Fibroblast of pulmonary artery (primary cell): ENCODE data around the gene ATP2B2.

Source experiments
- DNase-seq: peaks from one replicate; pipeline ENCODE4 v3.0.0-alpha.2; 2010; ENCODE audit warnings: low read depth
- H3K4me3 ChIP-seq: replicated peaks from 2 replicates; pipeline ENCODE4 v1.5.1; 2011; ENCODE audit warnings: low read depth, mild to moderate bottlenecking, control low read depth, low read length, moderate library complexity
- CTCF ChIP-seq: IDR thresholded peaks from 2 replicates; pipeline ENCODE4 v1.5.1; 2011; ENCODE audit warnings: mild to moderate bottlenecking, control low read depth, low read length, inconsistent platforms; ENCODE audit errors: missing control alignments

Gene ATP2B2

GRCh38 chr3:10286596-10287295 is 218.6 kb downstream of the ATP2B2 start:
- TF ChIP-seq CTCF: peak; percentile 49
- no peak overlapping the region for H3K4me3 ChIP-seq
- DNase-seq: peak; percentile 83

GRCh38 chr3:10286133-10286524 is 219.3 kb downstream of the ATP2B2 start:
- no peak for TF ChIP-seq CTCF
- H3K4me3 ChIP-seq: no peak overlapping the region
- DNase-seq: no peak

- no peak overlapping the region for H3K4me3 ChIP-seq
- no peak for DNase-seq
- TF ChIP-seq CTCF: no peak
These were observed 219.9 kb downstream of the ATP2B2 start for GRCh38 chr3:10285272-10286132.

- H3K4me3 ChIP-seq: no peak overlapping the region
- DNase-seq: no peak
These were observed 220.9 kb downstream of the ATP2B2 start for GRCh38 chr3:10284496-10284895.

GRCh38 chr3:10283638-10284037 is 221.7 kb downstream of the ATP2B2 start:
- no peak overlapping the region for H3K4me3 ChIP-seq
- DNase-seq: no peak
- no peak for TF ChIP-seq CTCF

More at GRCh38 chr3:10284496-10284895, 220.9 kb downstream of the ATP2B2 start:
- no peak for TF ChIP-seq CTCF

GRCh38 chr3:10281951-10282350 is 223.4 kb downstream of the ATP2B2 start:
- no peak for TF ChIP-seq CTCF
- no peak overlapping the region for H3K4me3 ChIP-seq
- peak; percentile 27 for DNase-seq
